Hepatocyte (in vitro differentiated cells): ENCODE results near the gene SSH3.

Experiments
- CTCF ChIP-seq: fragments of 200-600 bp; sonication (generic); IDR thresholded peaks from 2 replicates; pipeline ENCODE4 v1.5.1; 2016; ENCODE audit warnings: antibody characterized with exemption, mild to moderate bottlenecking; ENCODE audit not compliant: poor library complexity
- EZH2 ChIP-seq: fragments of 200-600 bp; sonication (generic); IDR thresholded peaks from 2 replicates; pipeline ENCODE4 v1.6.1; 2016; ENCODE audit warnings: antibody characterized with exemption, mild to moderate bottlenecking, borderline replicate concordance
- EZH2phosphoT487 ChIP-seq: fragments of 200-600 bp; sonication (generic); IDR thresholded peaks from one replicate; pipeline ENCODE4 v1.6.1; 2018; ENCODE audit warnings: antibody characterized with exemption, mild to moderate bottlenecking, low read depth, moderate library complexity; ENCODE audit not compliant: unreplicated experiment, severe bottlenecking

- TF ChIP-seq CTCF (no peak), EZH2 (no peak), EZH2phosphoT487 (no peak)
Measured at GRCh38 chr11:67293090-67293489, 10.2 kb upstream of the SSH3 start.
